ENCODE measurements around the gene TMEM138. TPM values are rescaled to one million over a fixed set of nuclear protein-coding genes. Genes with fewer than 3 reads are reported as not detected.

Gene TMEM138
- total RNA-seq, 1 donor from 2014 or later, result 10.4 TPM

- no peak for DNase-seq (ENCODE audit: low read depth in 2 of 2)
Measured at GRCh38 chr11:61406067-61406466, 43.9 kb downstream of the TMEM138 start.

DNA sequence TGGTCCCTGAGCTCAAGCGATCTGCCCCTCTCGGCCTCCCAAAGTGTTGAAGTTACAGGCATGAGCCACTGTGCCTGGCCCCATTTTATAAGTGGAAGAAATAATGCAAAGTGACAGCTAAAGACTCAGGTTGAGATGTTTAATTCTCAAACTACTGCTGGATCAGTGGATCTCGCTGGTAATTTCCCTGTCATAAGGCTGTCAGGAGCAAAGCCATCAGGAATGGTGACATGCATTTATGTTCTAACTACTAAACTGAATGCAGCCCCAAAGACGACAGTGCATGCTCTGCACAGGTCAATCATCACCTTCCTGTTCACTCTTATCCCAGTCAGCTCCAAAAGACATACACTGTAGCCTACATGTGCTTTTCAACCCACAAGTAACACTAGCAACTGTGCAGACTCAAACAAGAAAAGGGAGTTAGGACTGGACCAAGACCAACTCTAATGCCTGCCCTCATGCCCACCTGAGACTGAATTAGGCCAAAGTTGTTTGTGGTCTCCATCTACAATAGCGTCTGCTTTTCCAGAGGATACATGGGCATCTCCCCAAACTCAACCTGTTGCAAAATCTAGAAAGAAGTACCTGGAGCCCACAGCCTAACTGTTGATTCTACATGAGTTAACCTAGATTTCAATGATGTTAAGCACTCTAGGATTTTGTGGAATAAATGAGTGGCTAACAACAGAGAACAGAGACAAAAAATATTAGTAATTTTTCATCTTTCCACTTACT, 45.0 kb downstream of the TMEM138 start:
- no peak for DNase-seq (ENCODE audit: low read depth in 2 of 2)

- no peak for DNase-seq (ENCODE audit: low read depth in 2 of 2)
Measured at GRCh38 chr11:61411589-61411988, 49.4 kb downstream of the TMEM138 start.

DNA sequence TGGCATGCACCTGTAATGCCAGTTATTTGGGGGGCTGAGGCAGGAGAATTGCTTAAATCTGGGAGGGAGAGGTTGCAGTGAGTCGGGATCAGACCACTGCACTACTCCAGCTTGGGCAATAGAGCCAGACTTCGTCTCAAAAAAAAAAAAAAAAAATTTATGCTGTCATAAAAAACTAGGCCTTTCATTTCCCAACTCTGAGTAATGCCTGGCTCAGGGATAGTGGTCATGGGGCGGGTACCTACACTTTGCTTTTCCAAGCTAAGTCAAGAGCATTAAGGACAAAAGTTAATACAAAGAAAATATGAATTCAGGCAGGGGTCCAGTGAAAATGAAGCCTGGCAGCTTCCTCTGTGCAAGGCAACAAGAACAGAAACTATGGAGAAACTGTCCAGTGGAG, 51.3 kb downstream of the TMEM138 start:
- no peak for DNase-seq (ENCODE audit: low read depth in 2 of 2)

DNA sequence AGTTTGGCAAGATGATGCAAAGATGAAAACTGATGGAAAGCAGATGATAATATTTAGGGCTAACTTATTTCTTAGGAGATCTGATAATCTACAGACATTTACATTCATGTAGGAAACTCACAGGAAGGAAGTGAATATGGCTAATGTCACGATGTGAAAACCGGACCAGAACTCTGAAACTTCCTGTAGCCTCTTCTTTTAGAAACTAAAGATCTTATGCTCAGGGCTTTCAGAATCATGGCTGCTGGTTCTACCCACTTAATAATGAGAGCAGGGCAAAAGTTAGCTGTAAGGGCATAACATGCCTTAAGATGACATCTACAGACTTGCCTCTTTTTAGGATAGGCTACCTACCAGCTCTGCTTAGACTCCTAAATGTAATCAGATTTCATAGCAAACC, 52.4 kb downstream of the TMEM138 start:
- DNase-seq (ENCODE audit: low read depth in 2 of 2), result no peak

DNA sequence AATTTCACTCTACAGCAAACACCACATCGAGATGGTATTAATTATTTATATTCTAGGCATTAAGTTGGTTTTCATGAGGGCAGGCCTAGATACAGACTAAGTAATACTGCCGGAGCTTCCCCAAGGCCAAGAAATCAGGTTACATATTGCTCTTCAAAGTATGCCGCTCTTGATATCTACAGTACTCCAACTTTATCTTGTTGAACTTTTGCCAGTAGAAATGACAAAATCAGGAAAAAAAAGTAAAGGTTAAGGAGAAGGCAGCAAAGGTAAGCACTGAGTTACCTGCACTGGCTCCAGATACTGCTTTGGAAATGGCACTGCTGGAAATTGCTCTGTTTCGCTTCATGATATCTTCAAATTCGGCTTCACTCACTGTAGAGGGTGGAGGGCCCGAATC, 53.2 kb downstream of the TMEM138 start:
- DNase-seq (ENCODE audit: low read depth in 2 of 2), result no peak

DNA sequence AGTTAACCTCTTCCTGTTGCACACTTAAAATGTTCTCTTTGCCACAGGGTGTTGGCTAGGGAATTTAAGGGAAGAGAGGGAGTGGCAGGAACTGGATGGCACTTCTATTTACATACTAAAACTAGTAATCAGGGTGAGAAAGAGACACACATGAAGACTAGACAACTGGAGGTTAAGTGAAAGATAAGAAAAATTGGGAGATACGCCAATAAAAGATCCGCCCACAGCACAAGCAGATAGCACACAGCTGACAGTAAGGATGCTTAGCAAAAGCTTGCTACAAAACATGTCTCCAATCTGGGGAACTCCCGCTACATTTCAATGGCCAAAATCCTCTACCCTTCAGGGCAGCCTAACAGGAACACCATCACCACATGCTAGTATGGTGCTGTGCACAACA, 54.8 kb downstream of the TMEM138 start:
- no peak for DNase-seq (ENCODE audit: low read depth in 2 of 2)

GRCh38 chr11:61417670-61418069, 55.5 kb downstream of the TMEM138 start:
- DNase-seq (ENCODE audit: low read depth in 2 of 2), result peak in 1 of 2 donors; percentile 11

- DNase-seq (ENCODE audit: low read depth in 2 of 2), result no peak
Measured at GRCh38 chr11:61418136-61418535, 56.0 kb downstream of the TMEM138 start.

Other genes starting within 250 kb of the TMEM138 start
- gene VPS37C, start 200.9 kb upstream of the TMEM138 start, total RNA-seq, result 5.1 and 7.5 TPM in 2 replicates
- not detected in 2 replicates for gene PGA3, start 158.9 kb upstream of the TMEM138 start, total RNA-seq
- not detected in 2 replicates for gene PGA4, start 140.0 kb upstream of the TMEM138 start, total RNA-seq
- gene PGA5, start 121.2 kb upstream of the TMEM138 start, total RNA-seq, result not detected in 2 replicates
- gene VWCE, start 67.1 kb upstream of the TMEM138 start, total RNA-seq, result 2.3 and 3.3 TPM in 2 replicates
- 310 and 356 TPM in 2 replicates for gene DDB1, start 29.3 kb upstream of the TMEM138 start, total RNA-seq
- gene TKFC, start 29.1 kb upstream of the TMEM138 start, total RNA-seq, result 13.2 and 18.0 TPM in 2 replicates
- 32.5 and 55.4 TPM in 2 replicates for gene CYB561A3, start 492 bp upstream of the TMEM138 start, total RNA-seq
- gene TMEM216, start 30.2 kb downstream of the TMEM138 start, total RNA-seq, result 6.2 and 12.4 TPM in 2 replicates
- gene CPSF7, start 67.6 kb downstream of the TMEM138 start, total RNA-seq, result 9.9 and 15.7 TPM in 2 replicates
- 39.1 and 50.7 TPM in 2 replicates for gene SDHAF2, start 67.8 kb downstream of the TMEM138 start, total RNA-seq
- gene LRRC10B, start 146.4 kb downstream of the TMEM138 start, total RNA-seq, result under 0.01 TPM in 1 of 2 replicates, not detected in the other
- gene SYT7, start 218.7 kb downstream of the TMEM138 start, total RNA-seq, result 0.25 and 0.39 TPM in 2 replicates